Large intestine (tissue), 3 donors: ENCODE data around the gene SETD1B. TPM values are rescaled to one million over a fixed set of nuclear protein-coding genes. Genes with fewer than 3 reads are reported as not detected.

ENCODE experiments used
- DNase-seq, 2 donors: peaks; one replicate each; pipeline versions ENCODE4 v3.0.0 to v3.0.0-alpha.2; 2013
- H3K27ac ChIP-seq: one replicate; pipeline ENCODE4 v1.5.1; 2013; ENCODE audit warnings: low read length
- H3K27me3 ChIP-seq: 2 replicates; pipeline ENCODE4 v1.6.1; 2013; ENCODE audit warnings: low read length; ENCODE audit not compliant: control insufficient read depth, insufficient read depth
- H3K36me3 ChIP-seq: 2 replicates; pipeline ENCODE4 v1.6.1; 2013; ENCODE audit warnings: low read length; ENCODE audit not compliant: control insufficient read depth, insufficient read depth
- H3K4me1 ChIP-seq: one replicate; pipeline ENCODE4 v1.6.1; 2013; ENCODE audit warnings: low read length; ENCODE audit not compliant: control insufficient read depth, insufficient read depth
- H3K4me3 ChIP-seq: one replicate; pipeline ENCODE4 v1.5.1; 2013; ENCODE audit warnings: low read length
- H3K9me3 ChIP-seq: one replicate; pipeline ENCODE4 v1.6.1; 2013; ENCODE audit warnings: mild to moderate bottlenecking, low read depth, low read length, moderate library complexity; ENCODE audit not compliant: control insufficient read depth
- WGBS: methylation state at CpG from one replicate; pipeline ENCODE4 v1.1.5; 2013; ENCODE audit warnings: low lambda C conversion rate; ENCODE audit not compliant: insufficient coverage; 5-methylcytosine and 5-hydroxymethylcytosine counted together
- polyA plus RNA-seq: library from polyadenylated mRNA; unstranded; fragments of 120-200 nt; gene quantifications from one replicate; pipeline ENCODE4 v1.2.1, GENCODE V29; 2013

Gene SETD1B
- polyA plus RNA-seq, 1 donor: 14.2 TPM

DNA sequence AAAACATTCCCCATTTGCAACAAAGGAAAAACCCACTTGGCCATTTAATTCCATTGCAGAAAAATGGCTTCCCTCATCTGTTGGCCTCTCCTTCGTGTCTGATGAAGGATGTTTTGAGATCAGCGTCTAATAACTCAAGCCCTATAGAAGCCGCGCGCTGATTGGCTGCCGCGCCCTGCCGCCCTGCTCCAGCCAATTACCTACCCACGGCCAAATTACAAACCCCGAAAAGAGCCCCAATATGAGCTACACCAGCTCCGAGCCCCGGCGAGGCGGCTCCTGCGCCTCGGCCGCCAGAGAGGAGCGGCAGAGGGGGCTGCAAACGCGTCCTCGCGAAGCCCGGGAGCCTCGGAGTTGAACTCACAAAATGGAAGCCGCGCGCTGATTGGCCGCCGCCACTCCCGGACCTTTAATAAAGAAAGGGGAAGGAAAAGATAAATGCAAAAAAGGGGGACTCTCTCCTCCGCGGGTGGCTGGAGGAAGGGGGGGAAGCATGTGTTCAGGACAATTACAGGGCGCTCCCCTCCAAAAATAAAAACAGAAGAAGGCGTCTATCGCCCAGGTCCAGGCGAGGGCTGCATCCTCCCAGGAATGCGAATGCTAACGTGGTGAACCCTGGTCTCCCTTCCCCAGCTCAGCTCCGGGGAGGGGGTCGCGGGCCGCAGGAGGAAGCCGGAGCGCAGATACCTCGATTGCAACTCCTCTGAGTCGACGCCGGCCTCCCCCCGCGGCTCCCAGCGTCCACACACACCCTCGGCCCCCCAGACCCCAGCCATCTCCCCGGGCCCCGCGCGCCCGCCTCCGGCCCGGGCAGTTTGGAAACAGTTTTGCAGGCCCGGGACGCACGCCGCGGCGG is 738 bp upstream of the SETD1B start:
- WGBS: no CpG with 5 or more reads among the region's 65 CpGs
- Histone ChIP-seq H3K27ac (peak overlapping the region; percentile 98), H3K36me3 (peaks cover 6% of the 10 kb centered on the region), H3K4me3 (peak overlapping the region; percentile 64), H3K4me1 (peaks cover 31% of the 10 kb centered on the region), H3K9me3 (peaks cover 3% of the 10 kb centered on the region), H3K27me3 (no peaks in the 10 kb centered on the region)
- DNase-seq: peak; percentile 93 to 95

DNA sequence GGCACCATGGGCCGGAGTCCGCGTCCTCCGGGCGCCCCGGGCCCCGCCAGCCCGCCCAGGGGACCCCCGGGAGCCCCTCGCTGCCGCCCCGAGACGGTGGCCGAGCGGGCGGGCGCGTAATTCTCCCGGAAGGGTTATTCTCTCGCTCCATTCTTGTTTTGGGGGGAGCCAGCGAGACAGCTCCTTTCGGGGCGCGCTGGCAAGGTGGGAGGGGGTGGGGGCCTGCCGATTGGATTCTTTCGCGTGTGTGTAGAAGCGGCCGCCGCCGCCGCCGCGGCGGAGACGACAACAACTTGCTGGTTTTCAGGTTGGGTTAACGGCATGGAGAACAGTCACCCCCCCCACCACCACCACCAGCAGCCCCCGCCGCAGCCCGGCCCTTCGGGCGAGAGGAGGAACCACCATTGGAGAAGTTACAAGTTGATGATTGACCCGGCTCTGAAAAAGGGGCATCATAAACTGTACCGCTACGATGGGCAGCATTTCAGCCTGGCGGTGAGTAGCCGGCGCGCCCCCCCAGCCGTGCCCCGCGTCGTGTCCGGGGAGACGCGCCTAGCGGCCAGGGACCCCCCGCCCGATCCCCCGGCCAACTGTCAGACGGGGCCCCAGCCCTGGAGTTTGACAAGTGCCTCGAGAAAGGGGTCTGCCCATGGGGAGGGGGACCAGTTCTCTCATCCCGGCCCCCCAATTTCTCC is 755 bp downstream of the SETD1B start:
- no peaks in the 10 kb centered on the region for H3K27me3 ChIP-seq
- H3K27ac ChIP-seq: peak overlapping the region; percentile 41
- peak overlapping the region; percentile 64 for H3K4me3 ChIP-seq
- DNase-seq: peak in 1 of 2 donors; percentile 76
- WGBS: no CpG with 5 or more reads among the region's 63 CpGs
- peaks cover 3% of the 10 kb centered on the region for H3K9me3 ChIP-seq
- peaks cover 20% of the 10 kb centered on the region for H3K36me3 ChIP-seq
- peaks cover 18% of the 10 kb centered on the region for H3K4me1 ChIP-seq

DNA sequence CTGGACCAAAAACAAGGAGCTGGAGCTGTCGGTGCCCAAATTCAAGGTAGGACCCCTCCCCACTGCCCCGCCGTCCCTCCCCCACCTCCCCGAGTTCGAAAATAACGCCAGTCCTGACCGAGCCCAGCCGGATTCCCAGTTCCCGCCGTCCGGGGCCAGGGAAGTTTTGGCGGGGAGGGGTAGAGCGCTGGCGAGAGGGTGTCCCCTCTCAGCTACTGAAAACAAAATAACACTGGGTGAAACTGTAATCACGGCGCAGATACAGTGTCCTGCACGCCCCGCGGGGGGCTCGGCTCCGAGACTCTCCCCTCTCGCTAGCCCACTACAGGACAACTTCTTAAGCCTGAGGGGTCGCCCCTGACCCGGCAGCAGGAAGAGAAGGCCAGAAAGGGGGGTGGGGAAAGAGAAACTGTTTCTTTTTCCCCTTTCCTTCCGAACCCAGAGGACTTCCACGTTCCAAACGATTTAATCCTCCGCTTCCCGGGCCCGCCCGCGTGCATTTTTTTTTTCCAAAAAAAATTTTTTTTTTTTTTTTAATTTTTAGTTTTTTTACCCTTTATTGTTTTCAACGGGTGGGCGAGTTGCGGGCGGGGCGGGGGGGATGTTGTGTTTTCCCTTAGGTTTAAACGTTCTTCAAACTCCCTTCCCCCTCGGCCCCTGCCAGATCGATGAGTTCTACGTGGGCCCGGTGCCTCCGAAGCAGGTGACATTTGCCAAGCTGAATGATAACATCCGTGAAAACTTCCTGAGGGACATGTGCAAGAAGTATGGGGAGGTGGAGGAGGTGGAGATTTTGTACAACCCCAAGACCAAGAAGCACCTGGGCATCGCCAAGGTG is 1.6 kb downstream of the SETD1B start:
- Histone ChIP-seq H3K4me1 (peaks cover 18% of the 10 kb centered on the region), H3K27ac (peak overlapping the region; percentile 41), H3K27me3 (no peaks in the 10 kb centered on the region), H3K9me3 (peaks cover 3% of the 10 kb centered on the region), H3K4me3 (peak overlapping the region; percentile 64), H3K36me3 (peaks cover 28% of the 10 kb centered on the region)
- DNase-seq: peak in 1 of 2 donors; percentile 63
- 0% methylated on average over 3 of the region's 45 CpGs for WGBS

DNA sequence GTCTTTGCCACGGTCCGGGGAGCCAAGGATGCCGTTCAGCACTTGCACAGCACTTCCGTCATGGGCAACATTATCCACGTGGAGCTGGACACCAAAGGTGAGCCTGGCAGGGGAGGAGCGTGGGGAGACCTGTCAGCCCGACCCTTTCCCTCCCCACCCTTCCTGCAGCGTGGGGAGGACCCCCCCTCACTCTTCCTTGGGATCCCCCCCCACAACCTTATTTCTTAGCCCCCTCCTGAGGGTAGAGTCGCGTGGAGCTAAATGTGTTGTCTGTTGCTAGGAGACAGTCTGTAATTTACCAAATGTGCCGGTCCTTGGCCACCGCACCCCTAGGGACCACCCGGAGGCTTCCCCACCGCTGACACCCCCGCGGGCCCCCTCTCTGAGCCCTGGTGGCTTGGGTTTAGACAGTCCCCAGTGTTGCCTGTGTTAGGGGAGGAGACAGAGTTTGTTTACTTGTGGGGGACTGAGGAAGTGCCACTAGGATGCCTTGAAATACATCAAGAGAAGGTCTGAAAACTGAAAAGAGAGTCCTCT is 2.3 kb downstream of the SETD1B start:
- peak in 1 of 2 donors; percentile 44 for DNase-seq
- Histone ChIP-seq H3K4me3 (peak overlapping the region; percentile 64), H3K36me3 (peaks cover 35% of the 10 kb centered on the region), H3K27ac (peak overlapping the region; percentile 34), H3K27me3 (no peaks in the 10 kb centered on the region), H3K4me1 (peaks cover 24% of the 10 kb centered on the region), H3K9me3 (no peaks in the 10 kb centered on the region)
- WGBS: no CpG with 5 or more reads among the region's 16 CpGs

DNA sequence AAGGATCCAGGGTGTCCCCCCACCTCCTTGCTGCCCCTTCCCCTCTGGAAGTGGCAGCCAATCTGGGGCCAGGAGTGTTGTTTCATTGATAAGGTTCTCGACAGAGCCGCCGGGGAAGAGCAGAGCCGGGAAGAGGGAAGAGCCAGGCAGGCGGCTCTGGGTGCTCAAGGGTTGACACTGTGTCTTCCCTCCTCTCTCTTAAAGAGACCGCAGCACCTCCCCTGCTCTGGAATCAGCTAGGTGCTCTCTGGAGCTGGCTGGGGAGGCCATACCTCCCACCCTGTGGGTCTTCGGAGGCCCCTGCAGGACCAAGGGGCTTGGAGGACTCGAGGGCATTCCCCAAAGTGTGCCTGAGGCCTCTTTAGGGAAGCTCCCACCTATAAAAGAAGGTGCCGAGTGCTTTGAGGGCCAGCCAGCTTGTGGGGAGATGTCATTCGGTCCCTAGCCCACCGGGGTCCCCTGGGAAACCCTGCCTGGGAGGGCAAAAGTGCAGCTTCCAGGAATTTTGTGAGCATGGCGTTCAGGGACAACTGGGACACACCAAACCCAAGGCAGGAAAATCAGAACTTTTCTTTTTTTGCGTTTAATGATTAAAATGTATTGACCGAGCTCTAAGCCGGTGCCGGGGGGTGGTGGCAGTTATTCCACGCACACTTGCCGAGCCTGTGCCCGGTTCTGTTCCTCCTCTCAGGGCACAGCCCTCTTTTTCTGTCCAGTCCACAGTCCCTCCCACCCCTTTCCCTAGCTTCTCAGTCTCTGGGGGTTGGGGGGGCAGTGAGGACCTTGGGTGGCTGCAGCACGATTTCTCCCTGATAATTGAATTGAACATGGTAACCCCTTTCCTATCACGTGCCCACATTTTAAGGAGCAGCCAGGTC is 3.0 kb downstream of the SETD1B start:
- 28% methylated on average over 2 of the region's 21 CpGs for WGBS
- Histone ChIP-seq H3K27me3 (no peaks in the 10 kb centered on the region), H3K27ac (peak overlapping the region; percentile 34), H3K4me3 (peak overlapping the region; percentile 64), H3K4me1 (peaks cover 31% of the 10 kb centered on the region), H3K9me3 (no peaks in the 10 kb centered on the region), H3K36me3 (peaks cover 42% of the 10 kb centered on the region)
- peak in 1 of 2 donors; percentile 57 for DNase-seq

DNA sequence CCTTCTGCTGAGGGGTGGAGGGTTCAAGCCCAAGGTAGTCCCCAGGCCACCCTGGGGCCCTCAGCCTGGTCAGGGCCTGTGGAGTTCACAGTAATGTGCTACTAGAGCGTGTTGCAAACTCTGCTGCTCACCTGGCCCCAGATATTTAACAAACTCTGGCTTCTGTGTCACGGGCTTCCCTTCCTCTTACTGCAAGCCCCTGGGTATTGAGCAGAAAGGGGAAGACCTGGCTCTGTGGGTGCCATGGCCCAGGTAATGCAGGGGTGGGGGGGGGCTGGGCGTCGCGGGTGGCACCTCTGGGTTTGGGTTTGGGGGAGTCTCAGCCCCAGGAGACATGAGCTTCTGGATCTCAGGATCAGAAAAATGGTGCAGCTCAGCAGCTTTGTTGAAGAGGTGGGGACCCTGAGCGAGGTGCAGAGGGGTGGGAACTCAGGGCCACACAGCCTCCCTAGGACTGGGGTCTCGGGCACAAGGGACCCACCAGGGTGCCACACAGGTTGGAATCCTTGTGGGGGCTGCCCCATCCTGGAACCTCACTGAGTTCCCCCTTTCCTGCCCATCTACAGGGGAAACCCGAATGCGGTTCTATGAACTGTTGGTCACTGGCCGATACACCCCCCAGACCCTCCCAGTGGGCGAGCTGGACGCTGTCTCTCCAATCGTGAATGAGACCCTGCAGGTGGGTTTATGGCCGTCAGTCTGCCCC is 4.0 kb downstream of the SETD1B start:
- Histone ChIP-seq H3K36me3 (peaks cover 42% of the 10 kb centered on the region), H3K9me3 (no peaks in the 10 kb centered on the region), H3K4me3 (no peak overlapping the region), H3K27ac (no peak overlapping the region), H3K27me3 (no peaks in the 10 kb centered on the region), H3K4me1 (peaks cover 35% of the 10 kb centered on the region)
- DNase-seq: no peak
- no CpG with 5 or more reads among the region's 14 CpGs for WGBS

DNA sequence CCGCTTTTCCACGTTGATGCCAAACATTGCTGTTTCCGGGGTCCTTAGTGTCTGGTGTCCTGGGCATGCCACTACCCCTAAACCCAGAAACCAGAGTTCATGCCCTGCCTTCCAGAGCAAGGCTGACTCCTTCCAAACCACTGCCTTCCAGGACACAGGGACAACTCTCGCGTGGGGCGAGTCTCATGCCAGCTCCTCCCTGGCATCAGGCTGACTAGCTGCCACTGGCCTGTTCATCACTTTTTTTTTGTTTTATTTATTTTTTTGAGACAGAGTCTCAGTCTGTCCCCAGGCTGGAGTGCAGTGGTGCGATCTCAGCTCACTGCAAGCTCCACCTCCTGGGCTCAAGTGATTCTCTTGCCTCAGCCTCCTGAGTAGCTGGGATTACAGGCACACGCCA is 4.8 kb downstream of the SETD1B start:
- peaks cover 37% of the 10 kb centered on the region for H3K4me1 ChIP-seq
- H3K27ac ChIP-seq: no peak overlapping the region
- DNase-seq: no peak
- H3K9me3 ChIP-seq: no peaks in the 10 kb centered on the region
- no peak overlapping the region for H3K4me3 ChIP-seq
- WGBS: 100% methylated on average over 2 of the region's 8 CpGs
- H3K36me3 ChIP-seq: peaks cover 43% of the 10 kb centered on the region
- H3K27me3 ChIP-seq: no peaks in the 10 kb centered on the region

DNA sequence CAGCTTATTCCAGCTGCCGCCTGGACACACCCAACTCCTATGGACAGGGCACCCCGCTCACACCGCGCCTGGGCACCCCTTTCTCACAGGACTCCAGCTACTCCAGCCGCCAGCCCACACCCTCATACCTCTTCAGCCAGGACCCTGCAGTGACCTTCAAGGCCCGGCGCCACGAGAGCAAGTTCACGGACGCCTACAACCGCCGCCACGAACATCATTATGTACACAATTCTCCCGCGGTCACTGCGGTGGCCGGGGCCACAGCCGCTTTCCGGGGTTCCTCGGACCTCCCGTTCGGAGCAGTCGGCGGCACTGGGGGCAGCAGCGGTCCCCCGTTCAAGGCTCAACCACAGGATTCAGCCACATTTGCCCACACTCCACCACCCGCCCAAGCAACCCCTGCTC is 5.9 kb downstream of the SETD1B start:
- H3K27ac ChIP-seq: no peak overlapping the region
- peaks cover 51% of the 10 kb centered on the region for H3K36me3 ChIP-seq
- no peaks in the 10 kb centered on the region for H3K27me3 ChIP-seq
- H3K4me1 ChIP-seq: peaks cover 37% of the 10 kb centered on the region
- no peak for DNase-seq
- H3K4me3 ChIP-seq: no peak overlapping the region
- H3K9me3 ChIP-seq: no peaks in the 10 kb centered on the region
- WGBS: no CpG with 5 or more reads among the region's 27 CpGs

DNA sequence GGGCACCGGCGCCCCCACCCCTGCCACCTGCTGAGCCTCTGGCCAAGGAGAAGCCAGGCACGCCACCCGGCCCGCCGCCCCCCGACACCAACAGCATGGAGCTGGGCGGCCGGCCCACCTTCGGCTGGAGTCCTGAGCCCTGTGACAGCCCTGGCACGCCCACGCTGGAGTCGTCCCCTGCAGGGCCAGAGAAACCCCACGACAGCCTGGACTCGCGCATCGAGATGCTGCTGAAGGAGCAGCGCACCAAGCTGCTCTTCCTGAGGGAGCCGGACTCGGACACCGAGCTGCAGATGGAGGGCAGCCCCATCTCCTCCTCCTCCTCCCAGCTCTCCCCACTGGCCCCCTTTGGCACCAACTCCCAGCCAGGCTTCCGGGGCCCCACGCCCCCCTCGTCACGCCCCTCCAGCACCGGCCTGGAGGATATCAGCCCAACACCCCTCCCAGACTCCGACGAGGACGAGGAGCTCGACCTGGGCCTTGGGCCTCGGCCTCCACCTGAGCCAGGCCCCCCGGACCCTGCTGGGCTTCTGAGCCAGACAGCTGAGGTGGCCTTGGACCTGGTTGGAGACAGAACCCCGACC is 6.5 kb downstream of the SETD1B start:
- Histone ChIP-seq H3K27me3 (no peaks in the 10 kb centered on the region), H3K36me3 (peaks cover 57% of the 10 kb centered on the region), H3K27ac (no peak overlapping the region), H3K9me3 (no peaks in the 10 kb centered on the region), H3K4me3 (no peak overlapping the region), H3K4me1 (peaks cover 37% of the 10 kb centered on the region)
- no peak for DNase-seq
- WGBS: no CpG with 5 or more reads among the region's 33 CpGs
